HG03175 (cell line): ENCODE measurements around the gene IDH2.

Experiments used
- ATAC-seq: cut with Tn5 transposase; IDR thresholded peaks from one replicate; pipeline ENCODE4 v1.9.1; 2021; ENCODE audit warnings: mild to moderate bottlenecking, moderate library complexity; ENCODE audit not compliant: unreplicated experiment

IDH2 gene

GRCh38 chr15:90046289-90046688 is 56.0 kb downstream of the IDH2 start:
- no peak for ATAC-seq

DNA sequence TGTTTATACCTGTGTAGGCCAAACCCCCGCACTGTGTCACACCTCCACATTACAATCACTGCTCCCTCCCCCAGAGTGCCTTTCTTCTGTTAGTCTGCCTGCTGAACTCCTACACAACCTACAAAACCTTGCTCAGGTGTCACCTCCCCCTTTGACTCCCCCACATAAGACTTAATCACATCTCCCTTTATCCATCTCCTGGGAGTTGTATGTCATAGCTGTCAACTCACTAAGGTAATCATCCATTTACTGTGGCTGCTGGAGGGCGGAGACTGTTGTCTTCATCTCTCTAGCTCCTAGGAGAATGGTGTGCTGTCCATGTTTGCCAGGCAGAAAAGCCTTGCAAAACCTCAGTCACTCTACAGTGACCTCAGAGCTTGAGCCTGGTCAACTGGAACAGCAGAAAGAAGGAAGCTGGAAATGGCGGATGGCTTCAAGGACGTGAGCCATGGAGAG is 57.3 kb downstream of the IDH2 start:
- no peak for ATAC-seq

GRCh38 chr15:90044191-90044590 is 58.1 kb downstream of the IDH2 start:
- no peak for ATAC-seq

- ATAC-seq, result no peak
Observed at GRCh38 chr15:90043530-90044010, 58.7 kb downstream of the IDH2 start.

DNA sequence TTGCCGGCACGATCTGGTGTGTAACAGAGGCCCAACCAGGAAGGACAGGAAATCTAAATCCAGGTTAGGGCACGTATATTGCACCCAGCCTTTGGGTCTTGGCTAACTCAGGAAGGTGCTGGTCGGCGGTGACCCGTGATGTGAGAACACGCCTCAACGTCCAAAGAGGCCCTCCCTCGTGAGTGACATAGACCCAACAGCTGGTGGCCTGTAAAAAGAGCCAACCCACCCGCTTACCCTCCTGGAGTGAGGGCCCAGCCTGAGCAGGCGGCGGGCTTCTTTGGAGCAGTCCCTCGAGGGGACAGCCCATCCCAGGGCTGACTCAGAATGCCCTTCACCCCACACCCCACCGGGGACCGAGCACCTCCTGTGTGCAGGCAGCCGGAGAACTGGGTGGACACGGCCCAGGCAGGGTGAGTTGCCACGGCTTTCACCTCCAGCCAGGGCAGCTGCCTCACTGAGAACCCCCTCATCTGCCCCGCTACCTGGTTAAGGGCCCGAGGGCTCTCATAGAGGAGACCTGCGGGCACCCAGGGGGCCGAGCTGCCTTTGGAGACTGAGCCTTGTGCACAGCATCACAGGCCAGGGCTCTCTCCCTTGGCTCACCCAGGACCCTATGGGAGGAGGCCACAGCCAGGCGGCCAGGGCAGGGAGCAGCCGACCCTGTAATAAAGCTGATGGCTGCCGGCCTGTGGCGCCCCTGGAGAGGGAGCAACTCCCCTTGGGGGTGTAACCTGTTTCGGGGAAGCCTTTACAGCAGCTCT is 59.3 kb downstream of the IDH2 start:
- ATAC-seq, result no peak

- no peak for ATAC-seq
Observed at GRCh38 chr15:90042356-90042755, 59.9 kb downstream of the IDH2 start.

GRCh38 chr15:90040618-90041017 is 61.6 kb downstream of the IDH2 start:
- no peak for ATAC-seq

GRCh38 chr15:90039996-90040395 is 62.3 kb downstream of the IDH2 start:
- ATAC-seq, result no peak

DNA sequence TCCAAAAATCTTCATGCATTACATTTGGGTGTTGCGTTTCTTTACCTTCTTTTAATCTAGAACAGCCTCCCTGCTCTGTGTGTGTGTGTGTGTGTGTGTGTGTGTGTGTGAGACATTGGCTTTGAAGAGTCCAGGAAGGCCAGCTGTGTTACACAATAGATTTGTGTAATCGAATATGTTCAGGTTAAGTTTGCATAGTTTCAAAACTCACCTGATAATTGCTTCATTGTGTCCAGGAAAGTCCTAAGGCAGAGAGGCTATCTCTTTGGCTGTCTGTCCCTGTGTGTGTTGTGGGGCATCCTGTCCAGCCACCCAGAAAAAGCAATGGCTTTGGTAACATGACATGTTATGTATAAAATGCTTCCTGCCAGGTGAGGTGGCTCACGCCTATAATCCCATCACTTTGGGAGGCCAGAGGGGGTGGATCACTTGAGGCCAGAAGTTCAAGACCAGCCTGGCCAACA is 63.6 kb downstream of the IDH2 start:
- no peak for ATAC-seq

DNA sequence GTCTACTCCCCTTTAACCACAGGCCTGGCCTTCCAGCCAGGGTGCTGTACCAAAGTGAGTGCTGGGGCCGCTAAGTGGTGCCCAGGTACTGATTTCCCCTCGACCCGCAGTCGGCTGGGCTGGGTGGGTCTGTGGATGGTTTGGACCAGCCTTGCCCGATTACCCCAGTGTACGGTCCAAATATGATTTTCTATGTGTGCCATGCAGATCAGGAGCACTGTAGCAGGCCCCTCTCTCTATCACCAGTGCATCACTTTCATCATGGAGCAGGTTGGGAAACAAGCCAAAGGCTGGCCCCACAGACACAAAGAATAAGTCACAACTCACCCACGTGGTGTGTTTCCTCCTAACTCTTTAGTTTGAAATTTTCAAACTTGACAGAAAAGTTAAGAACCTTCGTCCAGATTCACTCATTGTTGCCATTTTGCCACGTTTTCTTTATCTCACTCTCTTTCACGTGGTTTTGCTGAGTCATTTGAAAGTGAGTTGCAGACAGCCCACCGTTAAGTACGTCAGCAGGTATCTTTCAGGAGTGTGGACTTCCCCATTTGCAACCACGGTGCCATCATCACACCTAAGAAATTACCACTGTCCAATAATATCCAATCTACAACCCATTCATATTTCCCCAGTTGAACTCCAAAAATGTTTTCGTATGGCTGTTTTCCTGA is 64.2 kb downstream of the IDH2 start:
- ATAC-seq, result peak; percentile 83

DNA sequence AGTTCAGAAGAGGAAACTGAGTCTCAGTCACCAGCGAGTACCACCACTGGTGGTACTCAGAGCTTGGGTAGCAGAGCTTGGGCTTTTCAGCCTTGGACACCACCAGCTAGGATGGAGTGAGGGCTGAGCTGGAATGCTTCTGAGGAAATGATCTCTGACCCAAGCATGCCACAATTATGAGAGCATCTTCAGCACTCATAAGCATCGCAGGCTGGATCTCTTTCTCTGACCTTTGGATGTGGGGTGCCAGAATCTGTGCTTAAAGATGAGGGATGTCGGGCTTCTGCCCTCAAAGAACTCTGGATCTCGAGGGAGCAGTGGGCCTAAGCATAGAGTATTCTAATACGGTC is 64.8 kb downstream of the IDH2 start:
- no peak for ATAC-seq

DNA sequence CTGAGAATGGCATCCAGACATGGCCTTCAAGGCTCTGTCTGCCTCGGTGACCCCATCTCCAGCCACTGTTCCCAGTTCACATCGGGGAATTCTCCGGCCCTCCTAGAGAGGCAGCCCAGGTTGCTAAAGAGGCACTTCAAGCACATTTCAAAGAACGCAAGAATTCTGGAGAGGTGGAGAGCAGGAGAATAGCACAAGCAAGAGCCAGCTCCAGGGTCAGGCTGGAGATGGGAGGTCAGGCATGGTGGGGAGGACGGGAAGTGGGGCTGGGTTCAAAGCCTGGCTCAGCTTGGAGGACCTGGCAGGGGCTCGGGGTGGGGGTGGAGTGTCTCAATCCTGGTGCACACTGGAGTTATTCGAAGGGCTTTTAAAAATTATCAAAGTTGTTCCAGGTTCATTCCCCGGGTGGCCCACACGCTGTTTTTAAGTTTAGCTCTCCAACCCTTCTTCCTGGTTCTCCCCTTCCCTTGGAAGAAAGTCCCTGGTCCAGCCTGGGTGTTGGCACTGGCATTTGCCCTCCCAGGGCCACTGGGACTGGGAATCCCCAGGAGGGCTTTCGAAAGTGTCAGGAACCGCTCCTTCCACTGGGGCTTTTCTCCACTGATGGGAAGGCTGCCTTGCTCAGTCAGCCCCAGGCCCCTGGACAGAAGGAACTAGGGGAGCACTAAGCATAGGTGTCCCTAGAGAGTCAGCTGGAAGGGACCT is 65.3 kb downstream of the IDH2 start:
- ATAC-seq, result no peak

GRCh38 chr15:90036343-90036742 is 65.9 kb downstream of the IDH2 start:
- no peak for ATAC-seq

GRCh38 chr15:90035840-90036230 is 66.4 kb downstream of the IDH2 start:
- no peak for ATAC-seq

DNA sequence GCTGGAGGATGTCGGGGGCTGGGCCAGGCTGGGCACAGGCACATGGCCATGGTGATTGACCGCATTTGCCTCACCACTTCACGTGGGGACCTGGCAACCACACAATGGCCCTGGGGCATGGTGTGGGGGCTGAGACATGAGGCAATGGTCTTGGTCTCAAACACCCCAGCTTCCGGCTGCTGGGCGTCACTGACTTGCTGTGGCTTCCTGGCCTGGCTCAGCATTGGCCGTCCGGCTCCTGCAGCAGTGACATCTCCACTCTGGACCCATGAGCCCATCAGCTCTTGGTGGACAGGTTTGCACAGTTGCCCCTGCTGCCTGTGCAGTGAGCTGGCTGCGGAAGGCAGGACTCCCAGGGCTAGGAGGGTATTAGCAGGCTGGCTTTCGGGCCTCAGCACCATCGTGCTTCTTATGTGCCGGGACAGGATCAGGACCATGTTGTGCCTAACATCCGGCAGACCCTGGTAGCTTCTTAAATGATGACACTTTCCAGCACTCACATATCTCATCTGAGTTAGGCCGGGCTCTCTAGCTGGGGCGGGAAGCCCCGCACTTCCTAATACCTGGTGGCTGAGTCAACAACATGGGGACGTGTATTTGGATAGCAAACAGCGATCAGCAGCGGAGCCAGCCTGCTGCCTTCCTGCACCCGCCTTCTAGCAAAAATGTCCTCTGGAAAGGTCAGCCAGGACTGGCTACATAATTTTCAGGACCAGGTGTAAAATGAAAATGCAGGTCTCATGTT is 67.0 kb downstream of the IDH2 start:
- no peak for ATAC-seq

DNA sequence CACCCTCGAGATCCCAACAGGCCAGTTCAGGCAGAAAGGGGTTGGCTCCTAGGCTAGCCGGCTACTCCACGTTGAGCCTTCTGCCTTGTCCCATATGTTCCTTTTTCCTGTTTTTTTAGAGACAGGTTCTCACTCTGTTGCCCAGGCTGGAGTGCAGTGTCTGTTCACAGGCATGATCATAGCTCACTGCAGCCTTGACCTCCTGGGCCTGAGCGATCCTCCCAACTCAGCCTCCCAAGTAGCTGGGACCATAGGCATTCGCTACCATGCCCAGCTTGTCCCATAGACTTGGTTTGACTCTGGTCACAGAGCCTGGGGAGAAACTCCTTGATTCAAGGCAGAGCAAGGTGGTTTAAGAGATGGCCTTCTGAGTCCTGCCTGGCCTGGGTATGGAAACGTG is 68.8 kb downstream of the IDH2 start:
- ATAC-seq, result no peak
